IMR-90 (cell line): ENCODE results near the gene SLC46A1.

ENCODE experiments used
- BHLHE40 ChIP-seq: fragments of 150-350 bp; IDR thresholded peaks from 2 replicates; pipeline ENCODE4 v1.6.1; 2016; ENCODE audit warnings: mild to moderate bottlenecking, low read depth, low read length
- FOS ChIP-seq: fragments of 150-350 bp; IDR thresholded peaks from 2 replicates; pipeline ENCODE4 v1.6.1; 2016; ENCODE audit warnings: low read depth, low read length
- MAFK ChIP-seq: IDR thresholded peaks from 2 replicates; pipeline ENCODE4 v1.6.1; 2012; ENCODE audit warnings: low read depth, low read length, improper control_type of control experiment
- MAZ ChIP-seq: IDR thresholded peaks from 2 replicates; pipeline ENCODE4 v1.6.1; 2012; ENCODE audit warnings: low read depth, mild to moderate bottlenecking, low read length, improper control_type of control experiment, moderate library complexity, borderline replicate concordance
- MXI1 ChIP-seq: IDR thresholded peaks from 2 replicates; pipeline ENCODE4 v1.6.1; 2012; ENCODE audit warnings: low read depth, mild to moderate bottlenecking, low read length, moderate library complexity, borderline replicate concordance
- POLR2A ChIP-seq: IDR thresholded peaks from 2 replicates; pipeline ENCODE4 v1.6.1; 2012; ENCODE audit warnings: mild to moderate bottlenecking, low read depth, low read length
- SMC3 ChIP-seq: fragments of 150-350 bp; IDR thresholded peaks from 2 replicates; pipeline ENCODE4 v1.6.1; 2016; ENCODE audit warnings: low read depth, mild to moderate bottlenecking, antibody characterized with exemption, low read length, moderate library complexity
- TF ChIP-seq, protein P1 (sequence below): fragments of 150-350 bp; IDR thresholded peaks from 2 replicates; pipeline ENCODE4 v1.6.1; 2017; ENCODE audit warnings: mild to moderate bottlenecking, antibody characterized with exemption, low read length, low read depth
- TF ChIP-seq, protein P2 (sequence below): conservative IDR thresholded peaks from 2 replicates; pipeline ENCODE4 v1.5.1; 2012; ENCODE audit warnings: mild to moderate bottlenecking, low read depth, low read length, improper control_type of control experiment

- TF ChIP-seq MAZ (no peak), POLR2A (no peak), MXI1 (no peak), BHLHE40 (no peak), FOS (no peak), MAFK (peak; percentile 75), SMC3 (no peak)
- TF ChIP-seq, protein P1, sequence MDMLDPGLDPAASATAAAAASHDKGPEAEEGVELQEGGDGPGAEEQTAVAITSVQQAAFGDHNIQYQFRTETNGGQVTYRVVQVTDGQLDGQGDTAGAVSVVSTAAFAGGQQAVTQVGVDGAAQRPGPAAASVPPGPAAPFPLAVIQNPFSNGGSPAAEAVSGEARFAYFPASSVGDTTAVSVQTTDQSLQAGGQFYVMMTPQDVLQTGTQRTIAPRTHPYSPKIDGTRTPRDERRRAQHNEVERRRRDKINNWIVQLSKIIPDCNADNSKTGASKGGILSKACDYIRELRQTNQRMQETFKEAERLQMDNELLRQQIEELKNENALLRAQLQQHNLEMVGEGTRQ: no peak
- TF ChIP-seq, protein P2, sequence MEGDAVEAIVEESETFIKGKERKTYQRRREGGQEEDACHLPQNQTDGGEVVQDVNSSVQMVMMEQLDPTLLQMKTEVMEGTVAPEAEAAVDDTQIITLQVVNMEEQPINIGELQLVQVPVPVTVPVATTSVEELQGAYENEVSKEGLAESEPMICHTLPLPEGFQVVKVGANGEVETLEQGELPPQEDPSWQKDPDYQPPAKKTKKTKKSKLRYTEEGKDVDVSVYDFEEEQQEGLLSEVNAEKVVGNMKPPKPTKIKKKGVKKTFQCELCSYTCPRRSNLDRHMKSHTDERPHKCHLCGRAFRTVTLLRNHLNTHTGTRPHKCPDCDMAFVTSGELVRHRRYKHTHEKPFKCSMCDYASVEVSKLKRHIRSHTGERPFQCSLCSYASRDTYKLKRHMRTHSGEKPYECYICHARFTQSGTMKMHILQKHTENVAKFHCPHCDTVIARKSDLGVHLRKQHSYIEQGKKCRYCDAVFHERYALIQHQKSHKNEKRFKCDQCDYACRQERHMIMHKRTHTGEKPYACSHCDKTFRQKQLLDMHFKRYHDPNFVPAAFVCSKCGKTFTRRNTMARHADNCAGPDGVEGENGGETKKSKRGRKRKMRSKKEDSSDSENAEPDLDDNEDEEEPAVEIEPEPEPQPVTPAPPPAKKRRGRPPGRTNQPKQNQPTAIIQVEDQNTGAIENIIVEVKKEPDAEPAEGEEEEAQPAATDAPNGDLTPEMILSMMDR: no peak
Observed at GRCh38 chr17:28449859-28450258, 43.8 kb upstream of the SLC46A1 start.
